ENCODE data around the gene ACYP2.
A peak's percentile ranks its signal among the peaks of the same experiment; 100 is the strongest.
"Not testable (repeated sequence)": the region's sequence is repeated elsewhere in the genome, so short reads cannot be mapped to it uniquely, and the experiment has no call there.

The ACYP2 gene

DNA sequence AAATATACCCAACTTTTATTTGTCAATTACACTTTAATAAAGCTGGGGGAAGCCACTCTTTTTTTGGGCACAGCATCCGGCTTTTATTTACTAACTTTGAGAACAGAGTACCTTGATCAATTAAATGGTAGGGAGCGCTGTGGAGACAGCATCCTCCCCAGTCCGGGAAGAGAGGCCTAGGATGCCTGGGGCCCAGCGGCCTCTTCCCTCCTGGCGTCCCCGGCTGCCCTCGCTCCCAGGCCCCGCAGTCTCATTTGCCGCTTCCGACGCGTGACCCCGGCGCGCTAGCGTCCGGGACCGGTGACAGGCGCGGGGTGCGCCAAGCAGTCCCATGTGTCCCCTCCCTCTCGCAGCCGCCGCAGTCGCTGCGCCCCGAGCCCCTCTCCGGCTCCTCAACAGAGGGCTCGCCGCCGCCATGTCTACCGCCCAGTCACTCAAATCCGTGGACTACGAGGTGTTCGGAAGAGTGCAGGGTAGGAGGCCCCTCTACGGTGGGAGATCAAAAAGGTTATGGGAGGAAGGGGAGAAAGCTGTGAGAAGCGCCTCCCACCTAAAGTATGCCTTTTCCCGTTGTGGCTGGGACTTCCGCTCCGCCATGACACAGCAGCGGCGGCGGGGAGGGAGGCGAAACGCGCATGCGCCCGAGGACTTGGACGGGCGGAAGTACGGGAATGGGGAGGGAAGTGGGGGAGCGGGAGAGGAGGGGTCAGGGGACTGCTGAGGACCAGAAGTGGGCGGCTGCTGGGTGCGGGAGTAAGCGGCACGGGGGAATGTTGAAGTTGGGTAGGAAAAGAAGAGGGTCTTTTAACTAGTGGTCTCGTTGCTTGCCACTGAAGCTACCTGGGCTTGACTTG lies at the start of gene ACYP2:
TSS of gene ACYP2 (plus strand) at position 332 of the 854 bp plus-strand sequence.
- peak; percentile 96 for DNase-seq

DNA sequence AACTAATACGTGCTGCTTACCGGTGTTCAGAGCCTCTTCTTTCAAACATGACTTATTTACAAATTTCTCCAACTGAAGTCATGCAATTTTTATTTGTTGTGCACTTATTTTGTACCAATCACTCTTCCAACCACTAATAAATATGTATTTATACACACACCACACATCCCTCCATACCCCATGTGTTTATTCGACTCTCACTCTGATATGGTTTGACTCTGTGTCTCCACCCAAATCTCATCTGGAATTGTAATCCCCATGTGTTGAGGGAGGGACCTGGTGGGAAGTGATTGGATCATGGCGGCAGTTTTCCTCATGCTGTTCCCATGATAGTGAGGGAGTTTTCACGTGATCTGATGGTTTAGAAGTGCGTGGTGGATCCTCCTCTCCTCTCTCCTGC lies 49.5 kb upstream of the ACYP2 start:
- DNase-seq, result no peak

DNA sequence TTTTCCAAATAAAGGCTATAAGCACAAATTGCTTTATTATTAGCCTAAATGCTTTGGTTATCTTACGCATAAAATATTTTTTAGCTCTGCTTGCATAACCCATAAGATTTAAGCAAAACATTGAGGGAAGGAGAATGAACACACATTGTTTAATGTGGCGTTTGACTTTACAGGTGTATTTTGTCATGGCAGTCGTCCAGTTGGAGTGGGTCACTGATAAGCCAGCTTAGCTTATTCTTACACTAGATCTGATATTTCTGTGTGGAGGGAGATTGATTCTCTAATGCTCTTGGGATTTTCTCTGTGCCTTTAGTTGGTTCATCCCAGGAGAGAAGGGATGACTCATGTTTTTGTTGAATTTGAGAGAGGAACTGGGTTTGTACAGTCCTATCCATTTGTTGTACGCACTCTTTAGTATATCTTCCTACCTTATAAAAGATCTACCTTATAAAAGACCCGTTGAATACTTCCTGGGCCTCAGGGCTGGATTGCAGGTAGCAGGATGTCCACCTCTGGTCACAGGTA lies 47.5 kb upstream of the ACYP2 start:
- no peak for DNase-seq

DNA sequence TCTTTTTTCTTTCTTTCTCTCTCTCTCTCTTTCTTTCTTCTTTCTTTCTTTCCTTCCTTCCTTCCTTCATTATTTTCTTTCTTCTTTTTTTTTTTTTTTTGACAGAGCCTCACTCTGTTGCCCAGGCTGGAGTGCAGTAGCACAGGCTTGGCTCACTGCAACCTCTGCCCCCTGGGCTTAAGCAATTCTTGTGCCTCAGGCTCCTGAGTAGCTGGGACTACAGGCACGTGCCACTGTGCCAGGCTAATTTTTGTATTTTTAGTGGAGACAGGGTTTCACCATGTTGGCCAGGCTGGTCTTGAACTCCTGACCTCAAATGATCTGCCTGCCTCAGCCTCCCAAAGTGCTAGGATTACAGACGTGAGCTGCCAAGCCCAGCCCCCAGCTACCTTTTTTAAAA lies 42.9 kb upstream of the ACYP2 start:
- DNase-seq, result not testable (repeated sequence)

DNA sequence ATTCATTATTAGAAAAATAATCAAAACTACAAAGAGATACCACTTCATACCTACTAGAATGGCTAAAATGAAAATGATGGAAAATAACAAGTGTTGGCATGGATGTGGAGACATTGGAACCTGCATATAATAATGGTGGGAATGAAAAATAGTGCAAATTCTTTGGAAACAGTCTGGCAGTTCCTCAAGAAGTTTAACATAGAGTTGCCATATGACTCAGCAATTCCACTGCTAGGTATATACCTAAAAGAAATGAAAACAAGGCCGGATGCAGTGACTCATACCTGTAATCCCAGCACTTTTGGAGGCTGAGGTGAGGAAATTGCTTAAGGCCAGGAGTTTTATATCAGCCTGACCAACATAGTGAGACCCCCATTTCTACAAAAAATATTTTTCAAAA lies 41.6 kb upstream of the ACYP2 start:
- no peak for DNase-seq

DNA sequence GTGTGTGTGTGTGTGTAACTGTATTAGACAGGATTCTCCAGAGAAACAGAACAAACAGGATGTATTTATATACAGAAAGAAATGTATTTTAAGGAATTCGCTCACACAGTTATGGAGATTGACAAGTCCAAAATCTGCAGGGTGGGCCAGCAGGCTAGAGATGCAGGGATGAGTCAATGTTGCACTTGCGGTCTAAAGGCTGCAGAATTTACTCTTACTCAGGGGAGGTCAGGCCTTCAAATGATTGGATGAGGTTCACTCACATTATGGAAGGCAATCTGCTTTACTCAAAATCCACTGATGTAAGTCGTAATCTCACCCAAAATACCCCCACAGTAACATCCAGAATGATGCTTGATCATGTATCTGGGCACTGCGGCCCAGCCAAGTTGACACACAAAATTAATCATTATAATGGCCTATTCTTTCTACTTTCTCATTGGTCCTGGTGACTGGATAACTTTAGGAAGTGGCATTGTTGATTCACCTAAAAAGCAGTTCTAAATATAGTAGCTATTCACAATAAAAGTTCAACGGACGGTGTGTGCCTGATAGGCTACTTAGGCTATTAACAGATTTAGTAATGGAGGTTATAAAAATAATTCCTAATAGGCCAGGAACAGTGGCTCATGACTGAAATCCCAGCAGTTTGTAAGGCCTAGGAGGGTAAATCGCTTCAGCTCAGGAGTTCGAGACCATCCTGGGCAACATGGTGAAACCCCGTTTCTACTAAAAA lies 40.6 kb upstream of the ACYP2 start:
- DNase-seq, result no peak

DNA sequence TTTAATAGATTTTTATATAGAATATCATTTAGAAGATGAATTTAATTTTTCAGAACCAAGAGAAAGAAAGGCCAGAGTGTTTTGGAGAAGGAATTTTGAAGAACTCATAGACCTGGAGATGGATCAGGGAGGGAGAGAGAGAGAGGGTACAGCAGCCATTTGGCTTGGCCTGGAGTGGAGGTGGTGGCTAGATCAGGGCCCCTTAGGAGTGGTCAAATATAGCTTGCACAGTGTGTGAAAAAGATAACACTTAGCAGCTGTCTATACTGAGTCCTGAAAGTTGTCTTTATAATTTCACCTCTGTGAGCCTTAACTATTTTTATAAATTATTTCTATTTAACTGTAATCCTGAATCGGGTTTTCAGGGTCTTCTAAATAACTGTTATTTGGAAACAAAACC lies 38.8 kb upstream of the ACYP2 start:
- no peak for DNase-seq

DNA sequence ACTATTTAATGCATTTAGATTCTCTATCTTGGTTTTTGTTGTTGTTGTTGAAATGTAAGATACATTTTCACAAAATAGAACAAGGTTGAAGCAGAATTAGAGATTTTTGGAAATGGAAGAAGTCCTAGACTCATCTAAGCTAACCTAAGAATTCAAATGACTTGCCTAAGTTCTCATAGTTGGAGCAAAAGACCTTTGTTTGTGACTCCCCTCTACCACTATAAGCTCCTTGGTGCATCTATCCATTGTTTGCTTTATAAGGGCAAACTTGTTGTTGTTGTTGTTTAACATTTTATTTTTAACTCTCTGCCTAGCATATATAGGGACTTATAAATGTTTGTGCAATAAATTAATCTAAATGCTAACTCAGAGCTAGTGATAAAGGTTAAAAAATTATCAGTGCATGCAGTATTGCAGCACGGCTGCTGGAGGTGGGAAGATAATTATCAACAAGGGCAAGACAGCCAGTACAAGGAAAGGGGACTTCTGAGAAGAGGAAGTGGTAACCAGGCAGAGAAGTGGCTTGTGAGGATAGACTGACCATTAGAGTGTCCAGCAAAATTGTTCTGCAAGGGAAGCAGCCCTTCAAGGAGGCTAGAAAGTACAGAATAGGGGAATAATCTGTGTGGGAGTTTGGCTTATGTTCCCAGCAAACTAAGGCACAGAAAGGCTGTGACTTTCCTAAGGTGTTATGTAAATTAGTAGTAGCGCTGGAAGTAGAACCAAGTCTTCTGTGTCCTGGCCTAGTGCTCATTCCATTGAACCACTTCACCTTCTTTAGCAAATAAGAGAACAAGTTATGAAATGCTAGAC lies 38.1 kb upstream of the ACYP2 start:
- DNase-seq, result no peak

DNA sequence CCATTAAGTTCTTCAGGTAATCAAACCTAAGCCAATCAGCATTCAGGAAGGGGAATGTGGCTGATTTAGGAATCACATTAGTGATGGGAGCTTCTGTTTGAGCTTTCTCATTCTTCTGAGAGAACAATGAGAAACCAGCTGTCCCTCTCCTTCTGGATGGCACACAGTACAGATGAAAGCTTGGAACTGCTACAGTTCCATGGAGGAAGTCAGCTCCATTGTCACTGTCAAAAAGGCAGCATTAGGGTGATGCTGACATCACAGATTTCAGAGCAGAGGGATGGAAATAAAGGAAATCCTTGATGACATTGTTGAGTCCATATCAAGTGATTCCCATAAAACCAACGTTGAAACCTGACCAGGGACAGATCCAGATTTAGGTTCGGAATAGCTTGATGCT lies 36.1 kb upstream of the ACYP2 start:
- no peak for DNase-seq

DNA sequence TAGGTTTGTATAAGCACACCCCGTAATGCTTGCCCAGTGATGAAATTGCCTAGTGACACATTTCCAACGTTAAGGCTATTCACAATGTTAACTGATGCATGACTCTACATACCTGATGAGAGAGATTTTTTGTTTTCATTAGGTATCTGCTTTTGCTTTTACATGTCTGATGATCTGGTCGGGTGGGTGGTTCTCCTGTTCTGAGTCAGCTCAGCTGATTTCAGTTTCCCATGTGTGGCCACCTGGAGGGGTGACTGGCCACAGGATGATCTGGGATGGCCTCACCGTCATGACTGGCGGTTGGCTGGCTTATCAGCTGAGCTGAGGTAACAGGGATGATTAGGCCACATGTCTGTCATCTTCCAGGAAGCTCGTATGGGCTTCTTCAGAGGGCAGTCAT lies 33.8 kb upstream of the ACYP2 start:
- DNase-seq, result no peak

DNA sequence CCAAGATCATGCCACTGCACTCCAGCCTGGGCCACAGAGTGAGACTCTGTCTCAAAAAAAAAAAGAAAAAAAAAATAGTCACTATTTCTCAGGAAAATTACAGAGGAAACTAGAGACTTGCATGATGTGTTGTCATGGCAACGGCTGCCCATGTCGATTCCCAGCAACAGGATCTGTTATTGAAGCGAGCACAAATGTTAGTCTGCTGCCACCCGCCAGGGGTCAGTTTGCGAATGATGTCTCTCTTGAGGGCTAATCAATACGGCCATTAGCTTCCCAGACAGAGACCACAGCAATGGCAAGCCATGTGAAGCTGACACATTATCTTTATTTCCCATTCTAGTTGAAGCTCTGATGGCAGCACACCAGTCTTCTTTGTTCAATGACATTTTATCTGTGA lies 32.4 kb upstream of the ACYP2 start:
- no peak for DNase-seq

DNA sequence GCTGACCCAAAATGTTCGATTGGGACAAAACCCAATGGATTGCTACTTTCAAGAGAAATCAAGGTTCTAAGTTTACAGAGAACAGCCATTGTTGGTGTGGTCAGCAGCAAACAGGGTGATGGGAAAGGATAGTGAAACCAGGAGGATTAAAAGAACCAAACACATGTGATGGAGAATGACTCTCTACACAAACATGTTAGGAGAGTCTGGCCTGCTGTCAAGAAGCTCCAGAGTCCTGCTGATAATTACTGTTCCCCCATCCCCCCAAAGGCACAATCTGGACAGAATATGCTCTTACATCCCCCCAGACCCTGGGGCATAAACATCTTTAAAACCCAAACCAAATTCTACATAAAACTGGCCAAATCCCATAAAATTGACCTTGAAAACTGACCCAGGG lies 32.0 kb upstream of the ACYP2 start:
- no peak for DNase-seq

DNA sequence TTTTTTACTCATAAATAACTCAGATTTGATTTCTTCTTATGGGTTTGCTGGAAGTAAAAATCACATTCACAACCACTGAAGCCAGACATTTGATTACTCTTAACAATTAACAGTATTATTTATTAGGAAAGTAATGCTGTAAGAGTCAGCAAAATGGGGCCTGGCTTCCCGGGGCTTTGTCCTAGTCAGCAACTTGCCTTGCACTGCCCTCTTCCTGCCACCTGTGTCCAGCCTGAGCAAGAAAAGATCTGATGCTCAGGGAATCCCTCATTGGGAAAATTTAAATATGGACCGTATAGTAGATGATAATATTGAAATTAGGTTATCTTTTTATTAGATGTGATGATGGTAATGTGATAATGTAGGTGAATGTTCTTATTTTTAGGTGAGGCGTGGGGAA lies 30.8 kb upstream of the ACYP2 start:
- no peak for DNase-seq

DNA sequence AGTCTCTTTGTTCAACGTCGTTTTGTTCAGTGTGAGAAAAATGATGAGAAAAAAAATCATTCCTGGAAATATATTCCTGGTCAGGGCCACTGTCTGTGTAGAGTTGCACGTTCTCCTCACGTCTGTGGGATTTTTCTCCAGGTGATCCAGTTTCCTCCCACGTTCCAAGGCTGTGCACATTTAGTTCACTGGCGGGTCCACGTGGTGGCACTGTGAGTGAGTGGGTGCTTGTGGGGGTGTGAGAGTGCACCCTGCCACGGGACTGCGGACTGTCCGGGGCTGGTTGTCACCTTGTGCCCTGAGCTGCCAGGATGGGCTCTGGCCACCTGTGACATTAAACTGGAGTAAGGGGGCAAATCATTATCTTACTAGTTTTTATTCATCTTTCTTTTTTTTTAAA lies 30.3 kb upstream of the ACYP2 start:
- DNase-seq, result no peak

DNA sequence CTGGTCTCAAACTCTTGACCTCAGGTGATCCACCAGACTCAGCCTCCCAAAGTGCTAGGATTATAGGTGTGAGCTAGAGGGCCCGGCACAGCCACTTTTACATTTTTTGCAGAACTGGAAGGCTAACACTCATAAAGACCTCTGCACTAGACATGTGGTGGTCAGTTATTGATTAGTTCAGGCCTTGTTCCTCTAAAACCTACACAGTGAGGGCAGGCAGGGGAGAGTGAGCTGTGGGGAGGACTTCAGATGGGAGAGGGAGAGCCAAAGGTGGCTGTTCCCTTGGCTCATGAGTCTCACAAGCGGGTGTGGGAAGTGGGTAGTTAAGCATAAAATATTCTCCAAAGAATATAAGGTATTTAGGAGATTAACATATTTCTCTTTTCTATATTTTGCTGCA lies 29.3 kb upstream of the ACYP2 start:
- no peak for DNase-seq

DNA sequence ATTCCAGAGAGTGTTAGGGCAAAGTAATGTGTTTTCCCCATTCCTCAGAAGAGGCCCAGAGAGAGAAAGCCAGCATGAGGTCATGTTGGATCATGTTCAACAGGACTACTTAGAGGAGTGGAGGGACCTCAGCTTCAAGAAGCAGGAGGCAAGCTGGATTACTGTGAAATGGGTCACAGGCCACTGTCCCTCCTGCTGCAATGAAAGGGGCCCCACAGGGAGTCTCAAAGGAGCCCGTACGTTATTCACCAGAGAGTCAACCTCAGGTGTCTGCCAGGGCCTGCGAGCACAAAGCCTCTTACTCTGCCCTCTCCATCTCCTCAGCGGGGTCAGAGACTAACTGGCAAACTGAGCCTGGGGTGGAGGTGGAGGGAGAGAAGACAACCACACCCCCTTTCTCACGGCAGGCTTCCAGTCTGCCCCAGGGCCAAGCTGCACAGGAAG lies 27.2 kb upstream of the ACYP2 start:
- DNase-seq, result no peak

DNA sequence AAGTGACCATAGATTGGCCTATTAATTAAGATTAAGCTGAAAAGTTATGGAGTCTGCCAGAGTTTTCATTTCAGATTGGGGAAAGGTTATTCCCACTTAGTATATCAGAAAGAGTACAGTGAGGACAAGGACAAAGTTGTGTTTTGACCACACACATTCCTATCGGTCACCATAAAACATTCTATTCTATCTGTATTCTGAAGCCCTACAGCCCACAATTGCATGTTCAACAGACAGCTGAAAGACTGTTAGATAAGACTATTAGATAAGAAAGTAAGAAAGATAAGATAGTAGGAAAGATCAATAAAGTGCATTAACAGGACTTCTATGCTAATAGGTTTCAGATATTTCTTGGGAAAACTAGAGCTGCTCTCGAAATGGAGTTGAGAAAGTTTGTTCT lies 26.7 kb upstream of the ACYP2 start:
- no peak for DNase-seq

DNA sequence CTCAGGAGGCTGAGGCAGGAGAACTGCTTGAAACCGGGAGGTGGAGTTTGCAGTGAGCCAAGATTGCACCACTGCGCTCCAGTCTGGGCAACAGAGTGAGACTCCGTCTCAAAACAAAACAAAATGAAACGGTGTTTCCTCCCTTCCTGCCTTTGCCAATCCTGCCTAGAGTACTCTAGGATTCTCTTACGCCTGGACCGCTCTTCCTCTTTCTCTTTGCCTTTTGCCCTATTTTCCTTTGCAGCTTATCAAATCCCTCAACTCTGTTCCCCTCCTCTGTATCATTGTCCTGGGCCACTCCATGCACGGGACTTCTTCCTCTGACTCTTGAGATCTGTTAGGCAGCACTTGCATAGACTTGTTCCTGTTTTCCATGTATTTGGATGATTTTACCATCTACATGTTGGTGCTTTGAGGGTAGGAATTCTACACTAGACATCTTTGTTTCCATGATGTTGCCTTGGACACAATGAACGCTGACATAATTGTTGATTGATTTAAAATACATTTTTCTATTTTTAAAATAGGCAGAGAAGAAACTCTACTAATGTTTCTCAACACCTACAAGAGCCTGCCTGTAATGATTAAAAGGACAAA lies 24.8 kb upstream of the ACYP2 start:
- no peak for DNase-seq

DNA sequence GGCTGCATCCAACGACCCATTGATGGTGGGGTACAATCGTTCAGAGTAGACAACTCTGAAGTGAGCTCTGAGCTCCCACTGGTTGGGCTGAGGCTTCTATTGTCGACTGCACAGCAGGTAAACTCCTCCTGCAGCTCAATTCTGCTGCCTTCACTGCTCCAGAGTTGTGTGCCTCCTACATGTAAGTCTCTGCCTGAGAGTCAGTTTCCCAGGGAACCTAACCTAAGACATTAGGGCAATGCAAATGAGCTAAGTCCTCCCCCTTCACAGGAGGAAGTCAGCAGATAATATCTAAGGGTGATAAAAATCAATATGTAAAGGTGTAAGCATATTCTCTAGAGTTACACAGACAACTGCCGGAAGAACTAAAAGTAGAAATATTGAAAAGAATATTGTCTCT lies 22.5 kb upstream of the ACYP2 start:
- no peak for DNase-seq

DNA sequence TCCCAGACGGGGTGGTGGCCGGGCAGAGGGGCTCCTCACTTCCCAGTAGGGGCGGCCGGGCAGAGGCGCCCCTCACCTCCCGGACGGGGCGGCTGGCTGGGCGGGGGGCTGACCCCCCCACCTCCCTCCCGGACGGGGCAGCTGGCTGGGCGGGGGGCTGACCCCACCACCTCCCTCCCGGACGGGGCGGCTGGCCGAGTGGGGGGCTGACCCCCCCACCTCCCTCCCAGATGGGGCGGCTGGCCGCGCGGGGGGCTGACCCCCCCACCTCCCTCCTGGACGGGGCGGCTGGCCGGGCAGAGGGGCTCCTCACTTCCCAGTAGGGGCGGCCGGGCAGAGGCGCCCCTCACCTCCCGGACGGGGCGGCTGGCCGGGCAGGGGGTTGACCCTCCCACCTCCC lies 20.0 kb upstream of the ACYP2 start:
- DNase-seq, result not testable (repeated sequence)

DNA sequence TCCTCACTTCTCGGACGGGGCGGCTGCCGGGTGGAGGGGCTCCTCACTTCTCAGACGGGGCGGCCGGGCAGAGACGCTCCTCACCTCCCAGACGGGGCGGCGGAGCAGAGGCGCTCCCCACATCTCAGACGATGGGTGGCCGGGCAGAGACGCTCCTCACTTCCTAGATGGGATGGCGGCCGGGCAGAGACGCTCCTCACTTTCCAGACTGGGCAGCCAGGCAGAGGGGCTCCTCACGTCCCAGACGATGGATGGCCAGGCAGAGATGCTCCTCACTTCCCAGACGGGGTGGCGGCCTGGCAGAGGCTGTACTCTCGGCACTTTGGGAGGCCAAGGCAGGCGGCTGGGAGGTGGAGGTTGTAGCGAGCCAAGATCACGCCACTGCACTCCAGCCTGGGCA lies 19.3 kb upstream of the ACYP2 start:
- not testable (repeated sequence) for DNase-seq

DNA sequence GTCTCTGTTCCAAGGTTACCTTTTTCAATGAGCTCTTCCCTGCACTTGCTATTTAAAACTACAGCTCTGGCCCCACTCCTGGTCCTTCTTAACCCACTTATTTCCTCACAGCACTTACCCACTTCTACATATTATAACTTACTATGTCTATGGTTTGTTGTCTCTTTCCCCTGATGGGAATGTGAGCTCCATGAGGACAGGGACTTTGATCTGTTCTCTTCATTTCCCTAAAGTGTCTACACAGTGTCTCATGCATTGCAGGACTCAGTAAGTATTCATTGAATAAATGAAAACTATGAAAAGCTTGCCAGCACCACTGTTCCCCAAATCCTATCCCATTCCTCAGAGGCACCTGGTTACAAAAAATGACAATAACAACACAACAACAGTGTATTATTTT lies 18.3 kb upstream of the ACYP2 start:
- no peak for DNase-seq

DNA sequence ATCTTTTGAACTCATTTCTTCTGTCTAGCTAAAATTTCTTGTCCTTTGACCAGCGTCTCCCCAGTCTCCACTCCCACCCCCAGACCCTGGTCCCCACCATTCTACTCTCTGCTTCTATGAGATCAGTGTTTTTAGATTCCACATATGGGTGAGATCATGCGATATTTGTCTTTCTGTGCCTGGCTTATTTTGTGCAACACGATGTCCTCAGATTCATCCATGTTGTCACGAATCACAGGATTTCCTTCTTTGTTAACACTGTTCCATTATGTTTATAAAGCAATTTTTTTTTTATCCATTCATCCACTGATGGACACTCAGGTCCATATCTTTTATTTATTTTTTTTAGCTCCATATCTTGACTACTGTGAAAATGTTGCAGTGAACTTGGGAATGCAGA lies 16.0 kb upstream of the ACYP2 start:
- DNase-seq, result no peak
